Naive thymus-derived CD4-positive, alpha-beta T cell (primary cell): ENCODE data around the gene ELK4. TPM values are rescaled to one million over a fixed set of nuclear protein-coding genes. Genes with fewer than 3 reads are reported as not detected.

Experiments
- ATAC-seq: fragments of 150-1000 bp; cut with Tn5 transposase; 2 replicates; pipeline ENCODE4 v1.10.0; 2021; ENCODE audit warnings: mild to moderate bottlenecking, moderate library complexity
- CTCF ChIA-PET: fragments of 350-600 bp; sonication (Branson Sonifier 250); formaldehyde crosslinking; loops from one replicate; lab custom pipeline; 2021; ENCODE audit warnings: antibody characterized with exemption; lab: Charles Lee
- POLR2A ChIA-PET: fragments of 350-600 bp; sonication (Branson Sonifier 250); formaldehyde crosslinking; loops from one replicate; lab custom pipeline; 2021; ENCODE audit warnings: antibody characterized with exemption, inconsistent platforms; lab: Charles Lee
- DNase-seq, 9 donors: peaks; one replicate each; pipeline versions ENCODE4 v3.0.0 to v3.0.0-alpha.2; 2020 to 2022; ENCODE audit warnings: mixed read lengths in 1 of 9
- H3K27ac ChIP-seq: one replicate; pipeline ENCODE4 v1.7.0; 2013; ENCODE audit warnings: mild to moderate bottlenecking, low read depth, low read length, moderate library complexity
- H3K27me3 ChIP-seq, 2 donors: one replicate each; pipeline ENCODE4 v1.7.0; 2013; ENCODE audit warnings: low read length in 2 of 2, mild to moderate bottlenecking in 2 of 2, moderate library complexity in 2 of 2; ENCODE audit not compliant: control insufficient read depth in 2 of 2, insufficient read depth in 2 of 2
- H3K36me3 ChIP-seq, 3 experiments: 1 replicate in 2 of 3; 2 replicates in 1 of 3; pipeline ENCODE4 v1.7.0; 2013; ENCODE audit warnings: low read length in 3 of 3, mild to moderate bottlenecking in 3 of 3, moderate library complexity in 1 of 3; ENCODE audit not compliant: insufficient read depth in 3 of 3, control insufficient read depth in 2 of 3
- H3K4me1 ChIP-seq, 2 donors: one replicate each; pipeline ENCODE4 v1.7.0; 2013; ENCODE audit warnings: low read length in 2 of 2, mild to moderate bottlenecking in 2 of 2, moderate library complexity in 1 of 2; ENCODE audit not compliant: control insufficient read depth in 2 of 2, insufficient read depth in 2 of 2
- H3K4me3 ChIP-seq: 2 replicates; pipeline ENCODE4 v1.7.0; 2013; ENCODE audit warnings: mild to moderate bottlenecking, low read length
- H3K9me3 ChIP-seq, 3 experiments: 1 replicate in 2 of 3; 2 replicates in 1 of 3; pipeline ENCODE4 v1.7.0; 2013; ENCODE audit warnings: low read length in 3 of 3; ENCODE audit not compliant: control insufficient read depth in 2 of 3
- H3K27ac Mint-ChIP-seq, 9 donors: one replicate each; pipeline ENCODE4 v1.8.0; 2020 to 2022; ENCODE audit warnings: mixed read lengths in 9 of 9, mild to moderate bottlenecking in 8 of 9, moderate library complexity in 5 of 9, inconsistent platforms in 2 of 9
- H3K27me3 Mint-ChIP-seq, 5 donors: one replicate each; pipeline ENCODE4 v1.8.0; 2021 to 2022; ENCODE audit warnings: mixed read lengths in 5 of 5, mild to moderate bottlenecking in 1 of 5
- H3K36me3 Mint-ChIP-seq, 5 donors: one replicate each; pipeline ENCODE4 v1.8.0; 2020 to 2022; ENCODE audit warnings: mixed read lengths in 5 of 5, mild to moderate bottlenecking in 3 of 5, inconsistent platforms in 1 of 5
- H3K4me1 Mint-ChIP-seq, 7 donors: one replicate each; pipeline ENCODE4 v1.8.0; 2020 to 2022; ENCODE audit warnings: mixed read lengths in 7 of 7, mild to moderate bottlenecking in 3 of 7, inconsistent platforms in 1 of 7
- H3K4me3 Mint-ChIP-seq, 10 donors: one replicate each; pipeline ENCODE4 v1.8.0; 2020 to 2022; ENCODE audit warnings: mild to moderate bottlenecking in 10 of 10, mixed read lengths in 10 of 10, moderate library complexity in 6 of 10, inconsistent platforms in 2 of 10
- H3K9me3 Mint-ChIP-seq, 11 donors: one replicate each; pipeline ENCODE4 v1.8.0; 2020 to 2022; ENCODE audit warnings: mixed read lengths in 11 of 11, mild to moderate bottlenecking in 4 of 11, inconsistent platforms in 1 of 11, moderate library complexity in 1 of 11
- intact Hi-C, 2 donors: fragments of 100-400 bp; cut with micrococcal nuclease; formaldehyde crosslinking; loops; one replicate each; pipeline ENCODE4 v1.15.1; 2023
- polyA plus RNA-seq, 2 donors: library from polyadenylated mRNA; unstranded; fragments of 300-500 nt; fragmentation: Illumina TruSeq; gene quantifications; one replicate each; pipeline ENCODE4 v1.2.3, GENCODE V29; 2021
- total RNA-seq, 6 experiments: library from RNA in 5 of 6; stranded (reverse) in 5 of 6; gene quantifications; 1 replicate in 5 of 6; 2 replicates in 1 of 6; pipeline ENCODE4 v1.2.3 and lab custom pipeline; 2021 to 2026

The ELK4 gene
- total and polyA plus RNA-seq, 7 experiments from 2014 or later: 4.0 to 250 (median 123) TPM

DNA sequence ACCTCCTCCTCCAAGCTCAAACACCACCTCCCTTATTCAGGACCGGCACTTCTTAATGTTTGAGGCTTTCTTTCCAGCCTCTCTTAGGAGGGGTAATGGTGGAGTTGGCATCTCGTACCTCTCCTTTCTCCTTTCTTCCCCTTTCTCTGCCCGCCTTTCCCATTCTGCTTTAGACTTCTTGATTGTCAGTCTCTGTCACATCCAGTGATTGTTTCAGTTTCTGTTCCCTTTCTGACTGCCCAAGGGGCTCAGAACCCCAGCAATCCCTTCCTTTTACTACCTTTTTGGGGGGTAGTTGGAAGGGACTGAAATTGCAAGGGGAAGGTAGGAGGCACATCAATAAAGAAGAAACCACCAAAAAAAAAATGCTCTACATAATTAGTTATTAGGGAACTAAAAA lies 5.6 kb downstream of the ELK4 start:
- intact Hi-C loops: no loop called here
- Mint-ChIP-seq H3K4me1 (peaks cover 47 to 81% (median 65%) of the 10 kb centered on the region in 7 donors), H3K27ac (peak overlapping the region; percentile 58 to 91 (median 78)), H3K27me3 (no peaks in the 10 kb centered on the region), H3K36me3 (peaks cover 0 to 37% (median 20%) of the 10 kb centered on the region in 5 donors), H3K4me3 (peak overlapping the region; percentile 36 to 85 (median 61)), H3K9me3 (no peaks in the 10 kb centered on the region)
- no peaks in the 10 kb centered on the region for H3K9me3 ChIP-seq
- no peak for ATAC-seq
- ChIA-PET CTCF (interaction anchor here (1.3 kb wide), 1 partner anchor 25 kb away, joined by 3 read pairs; no protein-coding TSS in a partner anchor), POLR2A (no interaction called here)
- no peak overlapping the region for H3K4me3 ChIP-seq
- no peak overlapping the region for H3K27ac ChIP-seq
- peaks cover 30 to 31% of the 10 kb centered on the region in 2 donors for H3K4me1 ChIP-seq
- peaks cover 3 to 23% (median 4%) of the 10 kb centered on the region in 3 experiments for H3K36me3 ChIP-seq
- no peaks in the 10 kb centered on the region for H3K27me3 ChIP-seq
- no peak for DNase-seq

DNA sequence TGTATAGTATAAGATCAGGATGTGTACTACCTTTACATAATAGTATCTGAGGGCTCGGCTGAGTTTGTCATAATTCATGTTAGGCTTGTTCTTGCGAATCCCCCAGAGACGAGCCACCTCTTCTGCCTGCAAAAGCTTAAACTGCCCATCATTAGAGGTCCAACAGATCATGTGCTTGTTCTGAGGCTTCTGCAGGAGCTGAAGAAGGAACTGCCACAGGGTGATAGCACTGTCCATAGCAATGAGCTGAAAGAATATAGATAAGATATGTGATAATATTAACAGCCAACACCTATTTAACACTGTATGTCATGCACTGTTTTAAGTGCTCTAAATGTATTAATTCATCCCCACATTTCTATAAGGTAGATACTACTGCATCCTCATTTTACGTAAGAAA lies 8.2 kb downstream of the ELK4 start:
- DNase-seq (no peak), ATAC-seq (no peak)
- Histone ChIP-seq H3K36me3 (peaks cover 3 to 44% (median 16%) of the 10 kb centered on the region in 3 experiments), H3K27me3 (no peaks in the 10 kb centered on the region), H3K9me3 (no peaks in the 10 kb centered on the region), H3K27ac (no peak overlapping the region), H3K4me3 (no peak overlapping the region), H3K4me1 (peaks cover 12 to 23% of the 10 kb centered on the region in 2 donors)
- intact Hi-C loops: no loop called here
- peaks cover 9 to 50% (median 31%) of the 10 kb centered on the region in 5 donors for H3K36me3 Mint-ChIP-seq
- H3K27ac Mint-ChIP-seq: peak overlapping the region in 6 of 9 donors; percentile 13 to 60 (median 44)
- H3K4me1 Mint-ChIP-seq: peaks cover 41 to 72% (median 64%) of the 10 kb centered on the region in 7 donors
- POLR2A ChIA-PET: interaction anchor here (1.0 kb wide), 2 partner anchors 29 to 30 kb away, joined by 4 to 5 read pairs; no protein-coding TSS in a partner anchor
- no peaks in the 10 kb centered on the region for H3K27me3 Mint-ChIP-seq
- H3K4me3 Mint-ChIP-seq: no peak overlapping the region
- CTCF ChIA-PET: interaction anchor here (0.6 kb wide), 1 partner anchor 34 kb away, joined by 3 read pairs; no protein-coding TSS in a partner anchor
- no peaks in the 10 kb centered on the region for H3K9me3 Mint-ChIP-seq

DNA sequence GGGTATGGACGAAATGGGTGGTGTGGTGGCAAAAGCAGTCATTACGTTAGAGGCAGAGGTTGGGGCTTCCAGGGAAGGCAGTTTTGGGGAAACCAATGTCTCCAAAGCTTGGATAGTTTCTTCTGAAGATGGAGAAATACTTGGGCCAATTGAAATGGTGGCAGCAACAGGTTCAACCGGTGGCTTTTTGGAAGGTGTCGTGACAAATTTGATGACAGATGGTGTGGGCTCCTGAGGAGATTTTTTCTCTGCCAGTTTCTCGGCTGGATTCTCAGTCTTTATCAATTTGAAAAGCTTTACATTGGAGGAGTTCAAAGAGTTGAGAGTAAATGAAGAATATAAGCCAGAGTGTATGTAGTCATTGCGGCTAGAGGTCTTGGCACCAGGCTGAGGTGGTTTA lies 11.5 kb downstream of the ELK4 start:
- H3K9me3 Mint-ChIP-seq: no peaks in the 10 kb centered on the region
- no peaks in the 10 kb centered on the region for H3K9me3 ChIP-seq
- peaks cover 17 to 41% (median 27%) of the 10 kb centered on the region in 5 donors for H3K36me3 Mint-ChIP-seq
- H3K27me3 ChIP-seq: no peaks in the 10 kb centered on the region
- POLR2A ChIA-PET: interaction anchor here (1.2 kb wide), 1 partner anchor 12 kb away, joined by 4 read pairs; the partner anchor contains the start of gene ELK4
- H3K4me1 Mint-ChIP-seq: peaks cover 18 to 56% (median 47%) of the 10 kb centered on the region in 7 donors
- peak overlapping the region in 7 of 9 donors; percentile 2 to 82 (median 24) for H3K27ac Mint-ChIP-seq
- intact Hi-C loops: no loop called here
- peaks cover 17 to 70% (median 36%) of the 10 kb centered on the region in 3 experiments for H3K36me3 ChIP-seq
- no peak overlapping the region for H3K27ac ChIP-seq
- no peaks in the 10 kb centered on the region for H3K27me3 Mint-ChIP-seq
- H3K4me3 ChIP-seq: no peak overlapping the region
- H3K4me1 ChIP-seq: no peaks in the 10 kb centered on the region
- H3K4me3 Mint-ChIP-seq: peak overlapping the region in 1 of 10 donors; percentile 16
- CTCF ChIA-PET: no interaction called here
- DNase-seq (no peak), ATAC-seq (no peak)

DNA sequence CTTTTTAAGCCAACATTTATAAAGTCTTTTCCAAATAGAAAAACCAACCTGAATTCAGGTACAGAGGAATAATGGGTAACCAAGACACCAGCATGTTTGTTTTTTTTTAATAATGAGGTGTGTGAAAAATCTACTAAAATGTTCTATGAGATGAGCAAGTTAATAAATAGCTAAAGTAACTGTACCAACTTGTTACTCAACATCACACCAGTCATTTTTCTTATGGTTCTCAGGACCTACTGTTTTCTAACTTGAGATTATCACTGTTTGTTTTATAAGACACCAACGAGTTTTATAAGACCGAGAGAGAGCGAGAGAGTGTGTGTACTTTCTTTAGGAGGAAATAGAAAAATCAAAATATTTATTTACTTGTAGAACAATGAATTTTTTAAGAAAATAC lies 12.4 kb downstream of the ELK4 start:
- CTCF ChIA-PET: no interaction called here
- ATAC-seq: no peak
- Mint-ChIP-seq H3K27me3 (no peaks in the 10 kb centered on the region), H3K4me1 (peaks cover 15 to 54% (median 45%) of the 10 kb centered on the region in 7 donors), H3K9me3 (no peaks in the 10 kb centered on the region), H3K27ac (no peak overlapping the region), H3K36me3 (peaks cover 17 to 42% (median 29%) of the 10 kb centered on the region in 5 donors), H3K4me3 (no peak overlapping the region)
- H3K27ac ChIP-seq: no peak overlapping the region
- POLR2A ChIA-PET: interaction anchor here (1.9 kb wide), 1 partner anchor 13 kb away, joined by 4 read pairs; the partner anchor contains the start of gene ELK4
- peaks cover 17 to 79% (median 40%) of the 10 kb centered on the region in 3 experiments for H3K36me3 ChIP-seq
- H3K4me1 ChIP-seq: no peaks in the 10 kb centered on the region
- no peak overlapping the region for H3K4me3 ChIP-seq
- H3K27me3 ChIP-seq: no peaks in the 10 kb centered on the region
- H3K9me3 ChIP-seq: no peaks in the 10 kb centered on the region
- no peak for DNase-seq
- intact Hi-C loops: no loop called here

DNA sequence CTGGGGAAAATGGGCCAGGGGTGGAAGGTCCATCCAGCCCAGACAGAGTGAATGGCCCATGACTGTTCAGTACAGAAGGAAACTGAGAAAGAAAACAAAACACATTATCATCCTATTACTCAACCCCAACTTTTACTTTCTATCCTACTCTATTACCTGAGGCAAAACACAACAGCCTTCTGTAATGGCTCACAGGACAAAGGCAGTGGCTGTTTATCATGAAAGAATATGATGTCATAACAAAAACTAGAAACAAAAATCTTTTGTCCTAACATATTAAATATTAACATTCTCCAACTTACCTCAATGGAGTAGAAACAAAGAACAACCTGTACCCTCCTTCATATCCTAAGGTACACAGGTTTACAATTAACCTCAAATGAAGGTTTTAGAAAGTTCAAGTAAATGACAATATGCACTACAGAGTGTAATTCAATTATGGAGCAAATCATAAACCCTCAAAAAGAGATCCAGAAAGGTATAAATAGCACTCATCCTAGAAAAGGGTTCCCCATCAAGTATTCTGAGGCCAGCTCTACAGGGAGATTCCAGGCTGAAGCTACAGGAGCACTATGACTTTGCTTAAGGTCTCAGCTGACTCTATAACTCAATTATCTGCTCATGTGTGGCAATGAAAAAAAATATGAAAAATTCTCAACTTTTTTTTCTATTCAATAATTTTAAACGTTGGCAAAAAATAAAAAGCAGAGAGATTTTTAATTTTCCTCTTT lies 15.1 kb downstream of the ELK4 start:
- peaks cover 14 to 77% (median 51%) of the 10 kb centered on the region in 3 experiments for H3K36me3 ChIP-seq
- Mint-ChIP-seq H3K27me3 (no peaks in the 10 kb centered on the region), H3K4me1 (peaks cover 12 to 66% (median 54%) of the 10 kb centered on the region in 7 donors), H3K27ac (peak overlapping the region in 5 of 9 donors; percentile 8 to 59 (median 46)), H3K9me3 (no peaks in the 10 kb centered on the region), H3K4me3 (no peak overlapping the region), H3K36me3 (peaks cover 22 to 48% (median 32%) of the 10 kb centered on the region in 5 donors)
- ChIA-PET POLR2A (interaction anchor here (0.8 to 2.2 kb wide), 2 partner anchors 13 to 15 kb away, joined by 3 to 11 read pairs; partner anchors contain the start of gene ELK4), CTCF (interaction anchor here (1.9 kb wide), 1 partner anchor 12 kb away, joined by 5 read pairs; no protein-coding TSS in a partner anchor)
- H3K27me3 ChIP-seq: no peaks in the 10 kb centered on the region
- ATAC-seq (no peak), DNase-seq (no peak)
- H3K4me1 ChIP-seq: peaks cover under 1 to 11% of the 10 kb centered on the region in 2 donors
- H3K27ac ChIP-seq: no peak overlapping the region
- intact Hi-C loops: no loop called here
- no peaks in the 10 kb centered on the region for H3K9me3 ChIP-seq
- H3K4me3 ChIP-seq: no peak overlapping the region

DNA sequence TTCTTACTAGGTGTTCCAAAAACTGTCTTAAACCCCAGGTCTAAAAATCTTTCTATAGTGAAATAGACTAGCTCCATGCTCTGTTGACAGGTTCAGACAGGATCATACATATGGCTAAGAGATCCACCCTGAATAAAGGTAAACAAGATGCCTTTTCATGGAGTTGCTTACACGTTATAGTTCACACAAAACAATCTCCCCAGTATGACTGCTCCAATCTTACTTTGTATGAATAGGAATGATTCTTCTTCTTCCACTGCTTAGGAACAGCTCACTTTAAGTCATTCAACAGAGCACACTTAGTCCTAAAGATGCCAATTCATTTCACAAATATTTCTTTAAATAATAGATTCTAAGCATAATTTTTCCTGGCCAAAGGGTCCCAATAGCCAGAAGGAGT lies 16.0 kb downstream of the ELK4 start:
- H3K27ac Mint-ChIP-seq: peak overlapping the region in 6 of 9 donors; percentile 11 to 70 (median 34)
- POLR2A ChIA-PET: interaction anchor here (0.8 to 2.2 kb wide), 2 partner anchors 14 to 16 kb away, joined by 3 to 11 read pairs; partner anchors contain the start of gene ELK4
- H3K9me3 Mint-ChIP-seq: no peaks in the 10 kb centered on the region
- Histone ChIP-seq H3K9me3 (no peaks in the 10 kb centered on the region), H3K4me3 (no peak overlapping the region), H3K4me1 (peaks cover 10 to 19% of the 10 kb centered on the region in 2 donors), H3K36me3 (peaks cover 14 to 72% (median 51%) of the 10 kb centered on the region in 3 experiments), H3K27ac (no peak overlapping the region), H3K27me3 (no peaks in the 10 kb centered on the region)
- DNase-seq: no peak
- H3K4me3 Mint-ChIP-seq: no peak overlapping the region
- H3K36me3 Mint-ChIP-seq: peaks cover 22 to 53% (median 37%) of the 10 kb centered on the region in 5 donors
- peaks cover 12 to 72% (median 60%) of the 10 kb centered on the region in 7 donors for H3K4me1 Mint-ChIP-seq
- CTCF ChIA-PET: interaction anchor here (0.9 to 1.9 kb wide), 2 partner anchors 13 to 16 kb away, joined by 3 to 5 read pairs; partner anchors contain the start of gene ELK4
- intact Hi-C loops: no loop called here
- ATAC-seq: no peak
- H3K27me3 Mint-ChIP-seq: no peaks in the 10 kb centered on the region
